ENCODE measurements around the gene EIF2A. TPM values are rescaled to one million over a fixed set of nuclear protein-coding genes. Genes with fewer than 3 reads are reported as not detected.

The EIF2A gene
- total and polyA plus RNA-seq, 9 of the 15 experiments (the other 6 are each of a cell fraction or from before 2014, with no cell fraction given): 106 to 192 (median 168) TPM

GRCh38 chr3:150546226-150547044, at the start of gene EIF2A, which contains the start of gene SERP1 (continued):
- TF ChIP-seq, protein P1, sequence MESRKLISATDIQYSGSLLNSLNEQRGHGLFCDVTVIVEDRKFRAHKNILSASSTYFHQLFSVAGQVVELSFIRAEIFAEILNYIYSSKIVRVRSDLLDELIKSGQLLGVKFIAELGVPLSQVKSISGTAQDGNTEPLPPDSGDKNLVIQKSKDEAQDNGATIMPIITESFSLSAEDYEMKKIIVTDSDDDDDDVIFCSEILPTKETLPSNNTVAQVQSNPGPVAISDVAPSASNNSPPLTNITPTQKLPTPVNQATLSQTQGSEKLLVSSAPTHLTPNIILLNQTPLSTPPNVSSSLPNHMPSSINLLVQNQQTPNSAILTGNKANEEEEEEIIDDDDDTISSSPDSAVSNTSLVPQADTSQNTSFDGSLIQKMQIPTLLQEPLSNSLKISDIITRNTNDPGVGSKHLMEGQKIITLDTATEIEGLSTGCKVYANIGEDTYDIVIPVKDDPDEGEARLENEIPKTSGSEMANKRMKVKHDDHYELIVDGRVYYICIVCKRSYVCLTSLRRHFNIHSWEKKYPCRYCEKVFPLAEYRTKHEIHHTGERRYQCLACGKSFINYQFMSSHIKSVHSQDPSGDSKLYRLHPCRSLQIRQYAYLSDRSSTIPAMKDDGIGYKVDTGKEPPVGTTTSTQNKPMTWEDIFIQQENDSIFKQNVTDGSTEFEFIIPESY (CRISPR knock-in tag; IDR thresholded peaks at IDR 0.05): peak; percentile 31; the same call in 1 of the 2 replicates
- peak; percentile 63 for TF ChIP-seq RNF2 (IDR thresholded peaks at IDR 0.05)
- TF ChIP-seq MITF (IDR thresholded peaks at IDR 0.05): no peak
- 0 out of 4 replicates have a peak, but pooled peaks of 1 of the 2 experiments have one; percentile 50 for TF ChIP-seq ZMIZ1 (IDR thresholded peaks at IDR 0.05; ENCODE audit: low read depth in 2 of 2, low read length in 2 of 2)
- no peak for TF ChIP-seq WHSC1 (IDR thresholded peaks at IDR 0.05; ENCODE audit: low read length)
- TF ChIP-seq ZBED1 (IDR thresholded peaks at IDR 0.05): no peak; the same call in 1 of the 2 replicates
- no peak for TF ChIP-seq ZFPM2 (CRISPR knock-in tag; IDR thresholded peaks at IDR 0.05)
- TF ChIP-seq NUFIP1 (IDR thresholded peaks at IDR 0.05; ENCODE audit: partially characterized antibody): no peak
- TF ChIP-seq, protein P2, sequence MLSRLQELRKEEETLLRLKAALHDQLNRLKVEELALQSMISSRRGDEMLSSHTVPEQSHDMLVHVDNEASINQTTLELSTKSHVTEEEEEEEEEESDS (CRISPR knock-in tag; IDR thresholded peaks at IDR 0.05): no peak
- TF ChIP-seq CHCHD3 (CRISPR knock-in tag; IDR thresholded peaks at IDR 0.05): 0 out of 2 replicates have a peak, but pooled peaks have one; percentile 76
- TF ChIP-seq KLF6 (CRISPR knock-in tag; IDR thresholded peaks at IDR 0.05; ENCODE audit: borderline replicate concordance): peak; percentile 46; the same call in 1 of the 2 replicates
- no peak for TF ChIP-seq ZNF280A (IDR thresholded peaks at IDR 0.05; ENCODE audit: low read depth, partially characterized antibody)
- peak in 1 of 2 experiments; percentile 26; a peak in 1 of 4 replicates for TF ChIP-seq RCOR1 (IDR thresholded peaks at IDR 0.05; ENCODE audit: borderline replicate concordance in 1 of 2, low read depth in 2 of 2, low read length in 2 of 2)
- TF ChIP-seq HLTF (IDR thresholded peaks at IDR 0.05): no peak
- no peak for TF ChIP-seq SLC30A9 (CRISPR knock-in tag; IDR thresholded peaks at IDR 0.05)
- TF ChIP-seq RBM39 (optimal IDR thresholded peaks at IDR 0.05; ENCODE audit: low read depth, low read length): peak; percentile 90
